ENCODE data around the gene DYSF.

DNA sequence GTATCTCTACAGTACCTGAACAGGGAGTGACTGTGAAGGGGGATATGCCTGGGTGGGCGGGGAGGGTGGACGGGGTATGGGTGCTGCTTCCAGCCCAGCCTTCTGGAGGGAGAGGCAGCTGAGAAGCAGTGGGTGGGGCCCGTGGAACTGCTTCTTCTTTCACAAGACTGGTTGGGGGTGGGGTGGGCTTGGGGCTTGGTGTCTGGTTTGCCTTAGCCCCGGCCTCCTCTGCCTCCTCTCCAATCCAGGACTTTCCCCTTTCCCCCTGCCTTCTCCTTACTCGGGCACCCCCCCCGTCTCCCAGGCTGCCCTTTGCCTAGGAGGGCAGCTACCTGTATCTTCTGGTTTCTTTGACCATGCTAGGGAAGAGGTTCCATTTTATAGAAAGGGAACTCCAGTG is 233.4 kb downstream of the DYSF start:
- TF ChIP-seq, protein P1, sequence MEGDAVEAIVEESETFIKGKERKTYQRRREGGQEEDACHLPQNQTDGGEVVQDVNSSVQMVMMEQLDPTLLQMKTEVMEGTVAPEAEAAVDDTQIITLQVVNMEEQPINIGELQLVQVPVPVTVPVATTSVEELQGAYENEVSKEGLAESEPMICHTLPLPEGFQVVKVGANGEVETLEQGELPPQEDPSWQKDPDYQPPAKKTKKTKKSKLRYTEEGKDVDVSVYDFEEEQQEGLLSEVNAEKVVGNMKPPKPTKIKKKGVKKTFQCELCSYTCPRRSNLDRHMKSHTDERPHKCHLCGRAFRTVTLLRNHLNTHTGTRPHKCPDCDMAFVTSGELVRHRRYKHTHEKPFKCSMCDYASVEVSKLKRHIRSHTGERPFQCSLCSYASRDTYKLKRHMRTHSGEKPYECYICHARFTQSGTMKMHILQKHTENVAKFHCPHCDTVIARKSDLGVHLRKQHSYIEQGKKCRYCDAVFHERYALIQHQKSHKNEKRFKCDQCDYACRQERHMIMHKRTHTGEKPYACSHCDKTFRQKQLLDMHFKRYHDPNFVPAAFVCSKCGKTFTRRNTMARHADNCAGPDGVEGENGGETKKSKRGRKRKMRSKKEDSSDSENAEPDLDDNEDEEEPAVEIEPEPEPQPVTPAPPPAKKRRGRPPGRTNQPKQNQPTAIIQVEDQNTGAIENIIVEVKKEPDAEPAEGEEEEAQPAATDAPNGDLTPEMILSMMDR (conservative IDR thresholded peaks at IDR 0.05; ENCODE audit: low read length): no peak
- no peak for TF ChIP-seq EZH2phosphoT487 (IDR thresholded peaks at IDR 0.05; ENCODE audit: borderline replicate concordance)
